ACHN (cell line): Measurements from ENCODE around the gene DOLPP1.
"Not testable (repeated sequence)": the region's sequence is repeated elsewhere in the genome, so short reads cannot be mapped to it uniquely, and the experiment has no call there.

Experiments used
- DNase-seq: peaks from one replicate; pipeline ENCODE4 v3.0.0-alpha.2; 2015
- in situ Hi-C: cut with HindIII; loops from 2 replicates; pipeline ENCODE4 v1.10.0; 2017; ENCODE audit warnings: low sequenced_read_pairs, low pct_ligation_motif_present, low pct_unique_long_range_greater_than_20kb

Gene DOLPP1

DNA sequence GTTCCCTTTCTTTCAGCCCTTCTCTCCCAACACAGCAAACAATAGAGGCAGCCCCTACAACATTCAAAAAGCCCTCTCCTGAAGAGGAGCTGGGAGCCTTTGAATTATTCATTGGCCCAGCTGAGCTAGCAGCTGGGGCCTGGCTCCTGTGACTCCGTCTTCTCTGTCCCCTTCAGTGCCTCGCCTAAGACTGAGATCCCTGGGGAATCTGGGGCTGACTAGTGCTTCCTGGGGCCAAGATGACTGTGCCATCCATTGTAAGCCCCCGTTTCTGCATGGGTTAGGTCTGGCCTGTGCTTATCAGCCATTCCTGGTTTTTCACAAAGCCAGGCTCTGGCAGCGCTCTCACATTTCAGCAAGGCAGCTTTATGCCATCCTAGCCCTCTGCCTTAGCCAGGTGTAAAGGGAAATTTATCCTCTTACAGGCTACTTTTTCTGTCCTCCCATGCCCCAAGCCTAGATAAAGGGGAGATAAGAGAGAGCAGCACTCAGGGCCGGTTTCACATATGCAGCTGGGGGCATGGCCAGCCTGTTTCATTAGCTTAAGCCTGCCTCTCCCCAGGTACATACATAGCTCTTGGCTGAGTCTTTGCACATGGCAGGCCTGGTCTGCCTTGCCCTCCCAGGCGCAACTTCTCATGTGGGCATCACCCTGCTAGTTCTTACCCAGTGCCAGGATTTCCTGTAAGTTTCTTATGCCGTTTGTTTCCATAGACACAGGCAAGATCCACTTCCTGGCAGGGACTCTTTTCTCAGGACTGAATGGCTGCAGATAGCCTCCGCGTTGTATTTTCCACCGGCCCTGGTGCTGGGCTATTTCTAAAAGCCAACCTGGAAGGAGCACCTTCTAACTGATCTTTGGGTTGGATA is 46.1 kb downstream of the DOLPP1 start:
- DNase-seq: no peak
- in situ Hi-C loops: no loop called here

- in situ Hi-C loops: no loop called here
- DNase-seq: no peak
Observed at GRCh38 chr9:129128689-129129088, 47.8 kb downstream of the DOLPP1 start.

DNA sequence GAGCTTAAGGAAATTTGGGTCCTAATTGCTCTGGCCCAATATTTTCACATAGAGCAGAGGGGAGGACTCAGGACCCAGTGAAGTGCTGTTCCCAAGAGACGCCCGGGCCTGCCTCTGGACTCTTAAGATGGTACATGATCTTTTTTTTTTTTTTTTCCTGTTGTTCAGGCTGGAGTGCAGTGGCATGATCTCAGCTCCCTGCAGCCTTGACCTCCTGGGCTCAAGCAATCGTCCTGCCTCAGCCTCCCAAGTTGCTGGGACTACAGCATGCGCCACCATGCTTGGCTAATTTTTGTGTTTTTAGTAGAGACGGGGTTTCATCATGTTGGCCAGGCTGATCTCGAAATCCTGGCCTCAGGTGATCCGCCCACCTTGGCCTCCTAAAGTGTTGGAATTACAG is 49.4 kb downstream of the DOLPP1 start:
- in situ Hi-C loops, DNase-seq: not testable (repeated sequence)

- in situ Hi-C loops: no loop called here
- DNase-seq: no peak
Observed at GRCh38 chr9:129130791-129131190, 49.9 kb downstream of the DOLPP1 start.

DNA sequence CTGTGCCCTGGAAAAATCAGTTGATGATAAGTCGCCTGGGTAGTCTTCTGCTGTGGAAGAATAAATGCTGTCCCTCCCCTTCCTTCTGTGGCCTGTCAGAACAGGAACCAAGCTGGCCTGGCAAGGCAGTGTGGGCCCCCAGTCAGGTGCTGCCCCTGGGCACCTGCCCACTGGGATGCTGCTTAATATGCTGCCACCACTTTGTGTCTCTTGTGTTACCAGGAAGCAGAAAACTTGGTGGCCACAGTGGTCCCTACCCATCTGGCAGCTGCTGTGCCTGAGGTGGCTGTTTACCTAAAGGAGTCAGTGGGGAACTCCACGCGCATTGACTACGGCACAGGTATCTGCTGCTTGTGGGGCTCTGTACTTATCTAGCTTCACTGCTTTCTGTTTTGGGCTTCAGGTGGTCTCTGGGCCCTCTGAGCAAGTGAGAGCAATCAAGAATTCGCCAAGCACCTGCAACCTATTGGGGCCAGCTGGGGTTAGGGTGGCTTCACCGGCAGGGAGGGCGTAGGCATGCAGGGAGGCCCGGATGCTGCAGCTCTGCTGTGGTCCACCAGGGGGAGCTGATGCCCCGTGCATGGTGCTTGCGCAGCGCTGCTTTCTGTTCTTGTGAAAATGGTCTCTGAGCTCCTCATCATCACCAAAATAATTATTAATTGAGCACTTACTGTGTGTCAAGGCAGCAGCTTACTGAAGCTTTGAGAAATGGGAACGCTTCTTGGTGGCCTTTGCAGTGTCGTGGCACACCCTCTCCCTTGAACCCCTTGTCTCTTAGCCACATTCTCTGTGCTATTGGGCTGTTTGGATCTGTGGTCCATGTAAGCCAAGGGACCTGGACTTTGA is 50.6 kb downstream of the DOLPP1 start:
- peak; percentile 65 for DNase-seq
- in situ Hi-C loops: no loop called here

DNA sequence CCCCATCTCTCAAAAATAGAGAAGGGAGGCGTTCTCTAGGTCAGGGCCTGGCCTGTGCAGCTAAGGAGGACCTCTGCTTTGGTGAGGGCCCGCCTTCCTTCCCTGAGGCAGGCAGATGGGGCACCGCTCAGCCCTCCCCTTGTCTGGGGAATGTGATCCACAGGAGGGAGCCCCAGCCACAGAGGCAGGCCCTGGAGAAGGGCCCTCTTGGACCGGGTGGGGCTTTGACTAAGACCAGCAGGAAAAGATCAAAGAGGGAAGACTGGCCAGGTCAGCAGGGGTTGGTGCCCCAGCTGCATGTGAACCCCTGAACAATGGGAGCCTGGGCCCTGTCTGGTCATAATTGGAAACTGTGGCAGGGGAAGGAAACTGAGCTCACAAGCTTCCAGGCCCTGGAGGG is 52.2 kb downstream of the DOLPP1 start:
- in situ Hi-C loops: no loop called here
- no peak for DNase-seq

DNA sequence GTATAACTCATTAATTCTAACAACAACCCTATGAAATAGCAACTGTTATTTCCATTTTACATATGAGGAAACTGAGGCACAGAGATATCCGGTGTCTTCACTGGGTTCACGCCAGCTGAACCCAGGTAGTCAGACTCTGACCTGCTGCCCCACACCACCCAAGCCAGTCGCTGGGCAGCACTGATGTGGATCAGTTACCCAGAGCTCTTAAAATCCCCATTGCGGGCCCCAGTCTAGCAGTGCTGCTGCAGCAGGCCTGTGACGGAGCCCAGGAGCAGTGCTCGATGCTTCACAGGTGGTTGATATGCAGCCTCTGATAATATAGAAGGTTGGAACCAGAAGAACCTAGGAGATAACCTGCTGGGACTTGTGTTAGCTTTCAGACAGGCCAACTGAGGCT is 54.6 kb downstream of the DOLPP1 start:
- in situ Hi-C loops: no loop called here
- DNase-seq: no peak

- DNase-seq: no peak
- in situ Hi-C loops: no loop called here
Observed at GRCh38 chr9:129136446-129137035, 55.6 kb downstream of the DOLPP1 start.

DNA sequence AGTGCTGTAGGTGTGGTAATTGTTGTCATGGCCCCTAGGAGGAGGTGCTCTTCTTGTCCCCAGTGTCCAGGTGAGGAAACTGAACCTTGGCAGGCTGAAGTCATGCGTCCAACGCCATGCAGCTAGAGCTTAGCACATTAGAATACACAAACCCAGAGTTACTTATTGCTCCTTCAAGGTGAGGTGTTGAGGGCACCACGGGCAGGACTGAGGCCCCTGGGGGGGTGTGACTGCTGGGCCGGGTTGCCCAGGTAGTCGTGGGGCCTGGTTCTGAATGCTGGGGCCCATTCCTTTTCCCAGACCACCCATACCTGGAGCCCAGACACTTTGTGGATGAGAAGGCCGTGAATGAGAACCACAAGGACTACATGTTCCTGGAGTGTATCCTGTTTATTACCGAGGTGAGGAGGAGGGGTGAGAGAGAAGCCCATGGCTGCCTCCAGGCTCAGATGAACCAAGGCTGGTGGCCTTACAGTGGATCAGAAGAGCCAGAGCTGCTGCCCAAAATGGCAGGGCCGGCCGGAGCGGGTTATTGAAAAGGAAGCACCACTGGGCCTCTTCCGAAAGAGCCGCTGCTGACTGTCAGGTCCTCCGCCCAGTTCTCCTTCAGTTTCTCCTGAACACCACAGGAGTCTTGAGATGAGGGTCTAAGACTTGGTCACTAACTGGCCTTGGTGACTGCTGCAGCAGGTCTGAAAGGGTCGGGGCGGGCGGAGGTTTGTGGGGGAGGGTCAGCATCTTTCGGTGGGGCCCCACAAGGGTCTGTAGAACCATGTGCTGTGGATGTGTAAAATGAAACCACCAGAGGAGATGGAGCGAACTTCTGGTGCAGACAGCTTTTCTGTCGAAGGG is 56.6 kb downstream of the DOLPP1 start:
- DNase-seq: no peak
- in situ Hi-C loops: no loop called here

DNA sequence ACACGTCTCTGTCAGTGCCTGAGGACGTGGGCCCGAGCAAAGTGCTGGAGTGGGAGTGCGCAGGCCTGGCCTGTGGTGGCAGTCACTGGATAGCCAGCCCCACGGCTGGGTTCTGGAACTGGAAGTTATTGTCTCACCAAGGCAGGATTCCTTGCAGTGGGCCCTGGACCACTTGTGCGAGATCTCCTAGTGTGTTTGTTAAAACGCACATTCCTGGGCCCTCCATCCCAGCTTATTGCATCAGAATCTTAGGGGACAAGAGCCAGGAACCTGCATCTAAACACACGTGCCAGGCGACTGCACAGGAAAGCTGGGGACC is 57.2 kb downstream of the DOLPP1 start:
- DNase-seq: no peak
- in situ Hi-C loops: no loop called here

DNA sequence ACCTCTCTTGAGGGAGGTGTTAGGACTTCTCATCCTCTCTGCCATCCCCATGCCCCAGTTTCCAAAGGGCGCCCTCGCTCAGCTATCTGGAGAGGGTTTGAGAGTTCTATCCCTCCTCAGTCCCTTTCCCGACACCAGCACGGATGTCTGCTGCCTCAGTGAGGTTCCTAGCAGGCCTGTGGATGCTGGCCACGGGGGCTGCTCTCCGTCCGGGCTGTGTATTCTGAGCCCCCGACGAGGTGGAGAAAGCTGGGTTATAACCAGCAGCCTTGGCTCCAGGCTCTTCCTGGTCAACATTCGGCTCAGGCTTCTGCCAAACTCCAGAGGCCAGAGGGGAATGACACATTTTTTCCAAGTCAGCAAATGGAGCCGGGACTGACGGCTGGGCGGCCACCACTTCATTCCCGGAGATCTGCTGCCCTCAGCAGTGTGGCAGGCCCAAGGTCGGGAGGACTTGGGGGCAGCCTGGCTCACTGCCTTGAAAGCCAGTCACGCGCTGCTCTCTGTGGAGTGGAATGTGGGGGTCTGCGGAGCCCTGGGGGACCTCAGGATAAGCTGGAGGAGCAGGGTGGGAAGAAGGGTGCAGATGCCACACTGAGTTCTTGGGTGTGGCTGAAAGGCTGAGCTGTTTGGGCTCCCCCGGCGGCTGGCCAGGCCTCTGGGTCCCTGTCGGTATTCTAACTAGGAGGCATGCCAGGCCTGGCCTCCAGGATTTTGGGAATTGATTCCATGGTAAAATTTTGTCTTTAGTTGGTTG is 57.7 kb downstream of the DOLPP1 start:
- in situ Hi-C loops: no loop called here

GRCh38 chr9:129139233-129139992 is 58.5 kb downstream of the DOLPP1 start:
- in situ Hi-C loops: no loop called here
- peak; percentile 79 for DNase-seq

More for the DNA sequence above, 57.7 kb downstream of the DOLPP1 start:
- DNase-seq: no peak

- peak; percentile 97 for DNase-seq
- in situ Hi-C loops: no loop called here
Observed at GRCh38 chr9:129139993-129140396, 59.1 kb downstream of the DOLPP1 start.
